ENCODE data around the gene ZNF595.
"Not testable (repeated sequence)": the region's sequence is repeated elsewhere in the genome, so short reads cannot be mapped to it uniquely, and the experiment has no call there.

Gene ZNF595

GRCh38 chr4:52804-53479 is at the start of gene ZNF595:
Gene ZNF595, plus strand, starts transcription at chr4:53321. Its CDS starts 168 bp downstream, at chr4:53489.
- not testable (repeated sequence) for DNase-seq (ENCODE audit: low spot score)

- DNase-seq (ENCODE audit: low spot score): not testable (repeated sequence)
These were observed 42.9 kb upstream of the ZNF595 start for GRCh38 chr4:9937-10870.

DNA sequence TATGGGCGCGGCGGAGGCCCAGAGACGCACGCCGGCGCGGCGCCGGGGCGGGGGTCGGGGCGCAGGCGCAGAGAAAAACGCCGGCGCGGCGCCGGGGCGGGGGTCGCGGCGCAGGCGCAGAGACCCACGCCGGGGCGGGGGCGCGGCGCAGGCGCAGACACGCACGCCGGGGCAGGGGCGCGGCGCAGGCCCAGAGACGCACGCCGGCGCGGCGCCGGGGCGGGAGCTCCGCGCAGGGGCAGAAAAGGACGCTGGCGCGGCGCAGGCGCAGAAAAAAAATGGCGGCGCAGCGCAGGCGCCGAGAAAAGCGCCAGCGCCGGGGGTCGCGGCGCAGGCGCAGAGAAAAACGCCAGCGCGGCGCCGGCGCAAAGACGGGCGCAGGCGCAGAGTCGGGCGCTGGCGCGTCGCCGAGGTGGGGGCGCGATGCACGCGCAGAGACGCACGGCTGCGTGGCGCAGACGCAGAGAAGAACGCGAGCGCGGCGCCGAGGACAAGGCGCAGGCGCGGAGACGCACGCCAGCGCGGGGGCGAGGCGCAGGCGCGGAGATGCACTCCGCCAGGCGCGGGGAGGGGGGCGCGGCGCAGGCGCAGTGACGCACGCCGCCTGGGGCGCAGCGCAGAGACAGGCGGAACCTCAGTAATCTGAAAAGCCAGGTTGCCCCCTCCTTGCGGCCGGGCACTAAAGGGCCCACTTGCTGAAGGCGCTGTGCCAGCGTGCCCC is 41.9 kb upstream of the ZNF595 start:
- not testable (repeated sequence) for DNase-seq (ENCODE audit: low spot score)

DNA sequence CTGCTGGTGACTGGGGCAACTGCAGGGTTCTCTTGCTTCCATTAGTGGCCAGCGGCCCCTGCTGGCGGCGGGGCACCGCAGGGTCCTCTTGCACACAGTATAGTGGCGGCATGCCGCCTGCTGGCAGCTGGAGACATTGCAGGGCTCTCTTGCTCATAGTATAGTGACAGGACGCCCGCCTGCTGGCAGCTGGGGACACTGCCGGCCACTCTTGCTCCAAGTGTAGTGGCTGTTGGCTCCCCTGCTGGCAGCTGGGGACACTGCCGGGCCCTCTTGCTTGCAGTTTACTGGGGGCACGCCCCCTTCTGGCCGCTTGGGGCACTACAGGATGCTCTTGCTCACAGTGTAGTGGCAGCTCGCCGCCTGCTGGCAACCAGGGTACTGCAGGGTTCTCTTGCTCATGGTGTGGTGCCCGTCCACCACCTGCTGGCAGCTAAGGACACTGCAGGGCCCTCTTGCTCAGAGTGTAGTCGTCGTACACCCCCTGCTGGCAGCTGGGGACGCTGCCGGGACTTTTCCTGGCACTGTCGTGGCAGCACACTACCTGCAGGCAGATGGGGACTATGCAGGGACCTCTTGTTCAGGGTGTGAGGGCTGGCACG is 41.2 kb upstream of the ZNF595 start:
- DNase-seq (ENCODE audit: low spot score): not testable (repeated sequence)

DNA sequence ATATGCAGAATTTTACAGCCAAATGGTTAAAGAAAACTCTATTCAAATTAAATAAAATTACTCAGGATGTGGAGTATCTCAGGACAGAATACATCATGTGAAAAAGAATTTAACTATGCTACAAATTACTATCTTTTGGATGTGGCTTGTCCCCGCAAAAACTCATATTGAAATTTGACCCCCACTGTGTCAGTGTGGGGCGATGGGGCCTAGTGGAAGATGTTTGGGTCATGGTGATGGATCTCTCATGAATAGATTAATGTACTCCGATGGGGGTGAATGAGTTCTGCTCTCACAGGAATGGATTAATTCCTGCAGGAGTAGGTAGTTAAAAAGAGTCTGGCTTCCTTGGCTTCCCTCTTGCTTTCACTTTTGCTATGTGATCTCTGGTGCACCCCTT is 35.0 kb upstream of the ZNF595 start:
- not testable (repeated sequence) for DNase-seq (ENCODE audit: low spot score)

DNA sequence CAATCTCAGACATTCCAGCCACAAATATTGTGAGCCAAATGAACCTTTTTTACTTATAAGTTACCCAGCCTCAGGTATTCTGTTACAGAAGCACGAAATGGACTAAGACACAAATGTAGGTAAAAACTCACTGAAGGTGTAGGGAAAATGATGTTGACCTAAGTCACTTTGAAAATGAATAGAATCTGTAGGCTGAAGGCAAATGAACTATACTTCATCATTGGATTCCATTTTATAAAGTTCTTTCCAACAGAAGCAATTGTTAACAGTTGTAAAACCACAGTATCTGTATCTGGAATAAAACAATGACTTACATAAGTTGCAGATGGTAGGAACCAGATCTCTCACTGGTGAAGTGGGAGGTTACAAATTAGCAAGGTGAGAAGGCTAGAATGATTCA is 34.5 kb upstream of the ZNF595 start:
- not testable (repeated sequence) for DNase-seq (ENCODE audit: low spot score)

GRCh38 chr4:22882-23281 is 30.2 kb upstream of the ZNF595 start:
- not testable (repeated sequence) for DNase-seq (ENCODE audit: low spot score)

DNA sequence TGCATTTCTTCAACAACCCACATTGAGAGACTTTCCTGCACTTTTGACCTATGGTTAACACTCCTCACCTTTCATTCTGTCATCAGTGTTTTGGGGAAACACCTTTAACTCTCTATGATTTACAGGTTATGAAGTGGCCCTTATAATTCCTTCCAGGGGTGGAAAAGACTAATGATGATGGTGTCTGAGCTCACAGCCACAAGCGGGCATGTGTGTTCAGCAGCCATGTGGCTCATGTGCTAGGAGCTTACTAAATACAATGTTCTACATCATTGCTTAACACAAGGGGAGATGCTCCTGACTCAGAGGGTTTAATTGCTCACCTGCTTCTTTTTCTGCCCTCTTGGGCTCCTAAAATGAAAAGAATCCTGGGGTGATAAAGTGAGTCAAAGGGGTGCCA is 28.8 kb upstream of the ZNF595 start:
- not testable (repeated sequence) for DNase-seq (ENCODE audit: low spot score)

- not testable (repeated sequence) for DNase-seq (ENCODE audit: low spot score)
These were observed 25.6 kb upstream of the ZNF595 start for GRCh38 chr4:27501-27900.

GRCh38 chr4:28767-29542 is 24.2 kb upstream of the ZNF595 start:
- not testable (repeated sequence) for DNase-seq (ENCODE audit: low spot score)

DNA sequence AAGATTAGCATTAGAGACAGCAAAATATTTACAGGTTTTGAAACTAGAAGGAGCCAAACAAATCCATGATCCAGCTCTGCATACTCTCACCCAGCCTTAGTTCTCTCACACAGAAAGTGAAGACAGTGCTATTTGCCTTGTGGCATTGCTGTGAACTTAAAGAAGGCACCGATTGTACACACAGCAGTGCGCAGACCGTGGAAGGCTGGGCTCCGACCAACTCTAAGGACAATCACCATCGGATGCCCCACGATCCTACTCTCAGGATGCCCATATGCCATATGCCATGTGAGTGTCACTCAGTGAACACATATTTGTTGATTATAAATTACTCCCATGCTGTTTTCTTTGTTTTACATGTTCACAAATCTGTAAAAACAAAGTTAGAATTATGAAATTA is 19.8 kb upstream of the ZNF595 start:
- DNase-seq (ENCODE audit: low spot score): not testable (repeated sequence)

DNA sequence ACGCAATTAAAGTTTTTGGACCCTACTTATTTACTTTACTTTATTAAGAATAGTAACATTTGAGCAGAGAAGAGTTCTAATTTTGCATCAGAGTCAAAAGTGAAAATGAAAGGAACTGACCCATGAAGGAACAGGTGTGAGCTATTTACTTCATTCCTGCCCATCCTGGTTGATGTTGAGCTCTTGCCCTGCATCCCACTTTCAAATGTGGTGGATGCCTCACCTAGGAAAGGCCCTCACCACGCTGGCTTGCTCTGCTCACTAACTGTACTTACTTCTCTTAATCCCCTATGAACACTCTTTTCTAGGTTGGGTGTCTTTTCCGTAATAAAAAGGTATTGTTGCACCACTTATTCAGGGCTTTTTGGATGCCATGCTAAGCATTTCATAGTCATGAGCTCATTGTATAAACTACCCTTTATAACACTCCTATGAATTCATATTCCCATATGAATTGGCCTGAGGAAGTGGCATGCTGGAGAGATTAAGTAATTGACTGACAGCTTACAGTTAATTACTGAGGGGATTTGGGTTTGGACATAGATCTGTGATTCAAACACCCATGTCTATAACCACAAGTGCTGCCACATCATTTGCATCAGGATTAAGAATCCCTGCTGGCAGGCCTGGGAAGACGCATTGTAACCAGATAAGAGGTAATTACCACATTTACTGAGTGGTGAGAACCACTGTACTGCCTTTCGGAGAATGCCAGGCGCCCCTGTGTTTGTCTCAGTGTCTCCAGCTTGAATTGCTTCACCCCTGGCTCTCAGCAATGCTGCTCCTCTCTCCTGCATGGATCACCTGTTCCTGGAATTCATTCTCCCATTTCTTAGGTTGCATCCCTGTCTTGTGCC is 16.3 kb upstream of the ZNF595 start:
- not testable (repeated sequence) for DNase-seq (ENCODE audit: low spot score)

- not testable (repeated sequence) for DNase-seq (ENCODE audit: low spot score)
These were observed 14.9 kb upstream of the ZNF595 start for GRCh38 chr4:38202-38601.

DNA sequence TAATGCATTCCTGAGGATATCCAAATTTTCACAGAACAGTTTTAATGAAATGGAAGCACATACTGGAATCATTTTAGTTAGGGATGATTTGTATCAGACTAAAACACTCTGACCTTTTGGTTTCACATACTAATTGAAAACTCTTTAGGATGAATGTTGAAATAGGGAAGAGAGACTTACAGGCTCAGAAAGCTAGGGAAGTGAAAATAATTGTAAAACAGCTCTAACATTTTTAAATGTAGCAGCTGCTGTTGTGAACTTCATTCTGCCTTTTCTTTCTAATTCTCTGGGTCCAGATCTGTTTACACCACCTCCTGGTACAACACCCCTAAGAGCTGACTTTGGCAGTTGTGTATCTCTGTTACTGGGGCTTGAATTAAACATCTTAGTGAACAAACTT is 9.7 kb upstream of the ZNF595 start:
- DNase-seq (ENCODE audit: low spot score): not testable (repeated sequence)

DNA sequence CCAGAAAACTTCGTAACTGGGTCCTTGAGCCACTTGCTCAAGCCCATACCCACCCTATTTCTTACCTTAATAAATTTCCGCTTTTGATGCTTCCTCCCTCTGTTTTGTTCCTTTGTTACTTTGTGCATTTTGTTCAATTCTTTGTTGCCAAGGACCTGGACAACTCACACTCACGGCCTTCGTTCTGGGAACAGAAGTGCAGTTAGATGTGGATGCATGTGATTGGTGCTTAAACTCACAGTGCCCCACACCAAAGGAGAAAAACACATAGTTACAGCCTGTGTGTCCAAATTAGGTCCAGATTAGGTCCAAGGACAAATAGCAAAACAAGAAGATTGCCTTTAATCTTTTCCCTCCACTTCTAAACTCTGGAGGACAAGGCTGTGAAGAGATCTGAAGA is 1.9 kb upstream of the ZNF595 start:
- DNase-seq (ENCODE audit: low spot score): not testable (repeated sequence)

DNA sequence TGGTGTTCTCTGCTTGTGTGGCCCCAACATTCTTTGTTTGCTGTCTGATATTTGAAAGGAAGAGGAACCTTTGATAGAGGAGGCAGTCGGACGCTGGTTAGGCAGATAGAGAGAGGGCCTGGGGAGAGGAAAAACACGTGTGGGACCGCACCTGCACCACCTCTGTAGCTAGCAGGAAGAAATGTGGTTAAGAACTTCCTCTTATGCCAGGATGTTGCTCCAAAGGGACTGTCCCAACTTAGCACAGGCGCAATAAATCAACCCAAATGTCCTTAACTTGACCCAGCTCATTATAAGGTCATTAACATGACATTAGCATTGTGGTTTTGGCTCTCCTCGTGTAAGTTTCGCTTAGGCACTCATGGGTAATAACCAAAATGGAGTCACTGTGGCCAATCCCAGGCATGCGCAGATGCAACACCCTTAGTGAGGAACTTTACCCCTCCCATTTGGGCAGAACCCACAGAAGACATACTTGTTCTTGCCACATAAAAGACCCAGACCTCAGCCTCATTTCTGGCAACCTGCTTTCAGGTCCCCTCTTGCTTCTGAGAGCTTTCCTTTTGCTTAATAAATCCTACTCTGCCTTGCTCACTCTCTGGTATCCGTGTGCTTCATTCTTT is 1.4 kb upstream of the ZNF595 start:
- DNase-seq (ENCODE audit: low spot score): not testable (repeated sequence)

GRCh38 chr4:53521-53920 is 400 bp downstream of the ZNF595 start:
- not testable (repeated sequence) for DNase-seq (ENCODE audit: low spot score)

- not testable (repeated sequence) for DNase-seq (ENCODE audit: low spot score)
These were observed 11.6 kb downstream of the ZNF595 start for GRCh38 chr4:64733-65132.

- no peak for DNase-seq (ENCODE audit: low spot score)
These were observed 18.7 kb downstream of the ZNF595 start for GRCh38 chr4:71830-72229.

DNA sequence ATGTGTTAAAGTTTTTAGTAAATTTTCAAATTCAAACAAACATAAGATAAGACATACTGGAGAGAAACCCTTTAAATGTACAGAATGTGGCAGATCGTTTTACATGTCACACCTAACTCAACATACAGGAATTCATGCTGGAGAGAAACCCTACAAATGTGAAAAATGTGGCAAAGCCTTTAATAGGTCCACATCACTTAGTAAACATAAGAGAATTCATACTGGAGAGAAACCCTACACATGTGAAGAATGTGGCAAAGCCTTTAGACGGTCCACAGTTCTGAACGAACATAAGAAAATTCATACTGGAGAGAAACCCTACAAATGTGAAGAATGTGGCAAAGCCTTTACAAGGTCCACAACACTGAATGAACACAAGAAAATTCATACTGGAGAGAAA is 32.8 kb downstream of the ZNF595 start:
- no peak for DNase-seq (ENCODE audit: low spot score)

All from putamen (tissue), 1 donor.